Smooth muscle cell (in vitro differentiated cells): ENCODE measurements around the gene SART1. TPM values are rescaled to one million over a fixed set of nuclear protein-coding genes. Genes with fewer than 3 reads are reported as not detected.
"Not testable (repeated sequence)": the region's sequence is repeated elsewhere in the genome, so short reads cannot be mapped to it uniquely, and the experiment has no call there.

ENCODE experiments used
- DNase-seq: peaks from one replicate; lab custom pipeline; 2025; ENCODE audit not compliant: unreplicated experiment; lab: John Stamatoyannopoulos, UW
- H2AFZ ChIP-seq: fragments of 200-600 bp; sonication (generic); 2 replicates; pipeline ENCODE4 v1.6.0; 2016; ENCODE audit warnings: antibody characterized with exemption, low read depth, mild to moderate bottlenecking
- H3F3A ChIP-seq: fragments of 200-600 bp; sonication (generic); 2 replicates; pipeline ENCODE4 v1.6.0; 2017; ENCODE audit warnings: antibody characterized with exemption, low read depth
- H3K27ac ChIP-seq: fragments of 200-600 bp; sonication (generic); 2 replicates; pipeline ENCODE4 v1.5.1; 2016; ENCODE audit warnings: low read depth, mild to moderate bottlenecking
- H3K27me3 ChIP-seq: fragments of 200-600 bp; sonication (generic); 2 replicates; pipeline ENCODE4 v1.6.1; 2016; ENCODE audit warnings: low read depth, mild to moderate bottlenecking
- H3K36me3 ChIP-seq: fragments of 200-600 bp; sonication (generic); 2 replicates; pipeline ENCODE4 v1.5.1; 2016; ENCODE audit warnings: low read depth
- H3K4me1 ChIP-seq: fragments of 200-600 bp; sonication (generic); 2 replicates; pipeline ENCODE4 v1.5.1; 2016; ENCODE audit warnings: low read depth
- H3K4me2 ChIP-seq: fragments of 200-600 bp; sonication (generic); 2 replicates; pipeline ENCODE4 v1.6.0; 2016; ENCODE audit warnings: mild to moderate bottlenecking
- H3K4me3 ChIP-seq: fragments of 200-600 bp; sonication (generic); 2 replicates; pipeline ENCODE4 v1.5.1; 2016; ENCODE audit warnings: mild to moderate bottlenecking
- H3K79me2 ChIP-seq: fragments of 200-600 bp; sonication (generic); 2 replicates; pipeline ENCODE4 v1.6.0; 2016; ENCODE audit warnings: low read depth, mild to moderate bottlenecking
- H3K9ac ChIP-seq: fragments of 200-600 bp; sonication (generic); 2 replicates; pipeline ENCODE4 v1.6.0; 2016; ENCODE audit warnings: low read depth
- H3K9me3 ChIP-seq: fragments of 200-600 bp; sonication (generic); replicated peaks from 2 replicates; pipeline ENCODE4 v1.5.1; 2016; ENCODE audit warnings: low read depth
- H4K20me1 ChIP-seq: fragments of 200-600 bp; sonication (generic); 2 replicates; pipeline ENCODE4 v1.6.0; 2016; ENCODE audit warnings: low read depth
- CTCF ChIP-seq: fragments of 200-600 bp; sonication (generic); IDR thresholded peaks from 2 replicates; pipeline ENCODE4 v1.5.1; 2017; ENCODE audit warnings: borderline replicate concordance, mild to moderate bottlenecking, antibody characterized with exemption; ENCODE audit not compliant: insufficient read depth, poor library complexity, severe bottlenecking
- whole genome bisulfite sequencing: methylation state at CpG from one replicate; pipeline ENCODE4 v1.1.7; 2016; ENCODE audit warnings: low lambda C conversion rate; 5-methylcytosine and 5-hydroxymethylcytosine counted together
- polyA plus RNA-seq: library from polyadenylated mRNA; unstranded; fragments of >200 nt; fragmentation: Nextera tagmentation; extraction: Ambion mirVana; gene quantifications from 2 replicates; pipeline ENCODE4 v1.2.1, GENCODE V29; 2016
- total RNA-seq: library from RNA; depleted of rRNA; stranded (reverse); fragments of >200 nt; gene quantifications from 2 replicates; pipeline ENCODE4 v1.2.3, GENCODE V29; 2014

SART1 gene
- total and polyA plus RNA-seq, 2 experiments from 2014 or later = 22.5 to 62.5 TPM

- no peak for DNase-seq
Observed at GRCh38 chr11:66020618-66021357, 59.3 kb downstream of the SART1 start.

GRCh38 chr11:66022401-66023185 is 61.1 kb downstream of the SART1 start:
- DNase-seq = peak; percentile 59

More at GRCh38 chr11:66020618-66021357, 59.3 kb downstream of the SART1 start:
- no peaks in the 10 kb centered on the region for H3K4me1 ChIP-seq
- H2AFZ ChIP-seq = no peak overlapping the region
- no peaks in the 10 kb centered on the region for H4K20me1 ChIP-seq
- no peak overlapping the region for H3K9ac ChIP-seq
- 79% methylated on average over 23 of the region's 25 CpGs for WGBS
- H3K4me2 ChIP-seq = peak overlapping the region; percentile 66
- H3K9me3 ChIP-seq = no peaks in the 10 kb centered on the region
- H3K79me2 ChIP-seq = no peaks in the 10 kb centered on the region
- H3F3A ChIP-seq = no peaks in the 10 kb centered on the region
- H3K27me3 ChIP-seq = no peaks in the 10 kb centered on the region
- no peak overlapping the region for H3K27ac ChIP-seq
- no peak for TF ChIP-seq CTCF
- no peaks in the 10 kb centered on the region for H3K36me3 ChIP-seq
- no peak overlapping the region for H3K4me3 ChIP-seq

GRCh38 chr11:66023186-66023440 is 61.6 kb downstream of the SART1 start:
- H3K9me3 ChIP-seq, H2AFZ ChIP-seq, H3F3A ChIP-seq, DNase-seq, H3K4me1 ChIP-seq, H3K27me3 ChIP-seq, H4K20me1 ChIP-seq, H3K27ac ChIP-seq, H3K36me3 ChIP-seq, H3K9ac ChIP-seq, H3K4me3 ChIP-seq, H3K4me2 ChIP-seq, H3K79me2 ChIP-seq: not testable (repeated sequence)
- 89% methylated on average over 5 of the region's 5 CpGs for WGBS

More at GRCh38 chr11:66022401-66023185, 61.1 kb downstream of the SART1 start:
- Histone ChIP-seq H2AFZ (peak overlapping the region; percentile 83), H3K9me3 (no peaks in the 10 kb centered on the region), H3K27ac (no peak overlapping the region), H3K4me3 (no peak overlapping the region), H3K9ac (no peak overlapping the region), H3F3A (no peaks in the 10 kb centered on the region), H3K27me3 (no peaks in the 10 kb centered on the region), H3K4me2 (peak overlapping the region; percentile 80), H3K4me1 (no peaks in the 10 kb centered on the region), H3K79me2 (no peaks in the 10 kb centered on the region), H4K20me1 (no peaks in the 10 kb centered on the region), H3K36me3 (no peaks in the 10 kb centered on the region)
- 32% methylated on average over 45 of the region's 46 CpGs for WGBS
- TF ChIP-seq CTCF = peak; percentile 97

GRCh38 chr11:66026017-66026529 is 64.5 kb downstream of the SART1 start, which contains the start of gene CATSPER1:
TSS of gene CATSPER1 (minus strand) at chr11:66026479. CDS start at chr11:66026379, 100 bp downstream.
- Histone ChIP-seq H3K4me1 (no peaks in the 10 kb centered on the region), H3K79me2 (no peaks in the 10 kb centered on the region), H3K4me2 (no peak within 1 kb of the TSS)

More at GRCh38 chr11:66026017-66026529, 64.5 kb downstream of the SART1 start, which contains the start of gene CATSPER1:
- H3K27me3 ChIP-seq = no peaks in the 10 kb centered on the region
- H3K36me3 ChIP-seq = no peaks in the 10 kb centered on the region
- WGBS = 94% methylated on average over 18 of the region's 18 CpGs
- H2AFZ ChIP-seq = no peak within 1 kb of the TSS
- no peaks in the 10 kb centered on the region for H4K20me1 ChIP-seq
- H3K27ac ChIP-seq = no peak within 1 kb of the TSS
- no peaks in the 10 kb centered on the region for H3K9me3 ChIP-seq
- H3K9ac ChIP-seq = no peak within 1 kb of the TSS
- no peak for DNase-seq
- H3K4me3 ChIP-seq = no peak within 1 kb of the TSS
- H3F3A ChIP-seq = no peaks in the 10 kb centered on the region
- no peak for TF ChIP-seq CTCF
